Sigmoid colon (tissue), 7 donors: ENCODE measurements around the gene NISCH. TPM values are rescaled to one million over a fixed set of nuclear protein-coding genes. Genes with fewer than 3 reads are reported as not detected.

Source experiments
- DNase-seq: peaks from one replicate; pipeline ENCODE4 v3.0.0-alpha.2; 2019
- H3K27ac ChIP-seq, 4 donors: fragments of 200-600 bp; sonication (generic); one replicate each; pipeline ENCODE4 v1.5.1; 2016 to 2019; ENCODE audit warnings: mild to moderate bottlenecking in 1 of 4
- H3K27me3 ChIP-seq, 3 donors: fragments of 200-600 bp; sonication (generic); one replicate each; pipeline ENCODE4 v1.5.1; 2019; ENCODE audit warnings: mild to moderate bottlenecking in 1 of 3
- H3K36me3 ChIP-seq, 4 donors: fragments of 200-600 bp; sonication (generic); one replicate each; pipeline ENCODE4 v1.5.1; 2016 to 2019
- H3K4me1 ChIP-seq, 4 donors: fragments of 200-600 bp; sonication (generic); one replicate each; pipeline ENCODE4 v1.5.1; 2017 to 2019
- H3K4me3 ChIP-seq, 4 donors: fragments of 200-600 bp; sonication (generic); one replicate each; pipeline ENCODE4 v1.5.1; 2017 to 2019; ENCODE audit warnings: mild to moderate bottlenecking in 2 of 4, moderate library complexity in 1 of 4
- H3K9me3 ChIP-seq, 4 donors: fragments of 200-600 bp in 3 of 4; sonication (generic) in 3 of 4; one replicate each; pipeline versions ENCODE4 v1.5.1 to v1.6.1; 2013 to 2019
- EP300 ChIP-seq, 4 donors: sonication (generic); formaldehyde crosslinking; IDR thresholded peaks; one replicate each; pipeline ENCODE4 v1.6.1; 2017; ENCODE audit warnings: antibody characterized with exemption in 4 of 4
- POLR2A ChIP-seq, 2 donors: fragments of 450-650 bp; IDR thresholded peaks; one replicate each; pipeline ENCODE4 v1.6.1; 2016; ENCODE audit warnings: antibody characterized with exemption in 2 of 2, mild to moderate bottlenecking in 2 of 2, moderate library complexity in 2 of 2
- POLR2AphosphoS5 ChIP-seq, 4 donors: sonication (generic); formaldehyde crosslinking; IDR thresholded peaks; one replicate each; pipeline ENCODE4 v1.6.1; 2017; ENCODE audit warnings: antibody characterized with exemption in 4 of 4
- WGBS, 2 donors: extraction: QIAGEN DNeasy Blood & Tissue Kit; methylation state at CpG; one replicate each; pipeline ENCODE4 v1.1.7; 2013; 5-methylcytosine and 5-hydroxymethylcytosine counted together
- intact Hi-C: fragments of 100-400 bp; cut with DNase I; formaldehyde crosslinking; loops from one replicate; pipeline ENCODE4 v1.15.1; 2023
- polyA plus RNA-seq, 3 donors: library from polyadenylated mRNA; stranded (reverse); fragments of 200-250 nt; gene quantifications; one replicate each; pipeline ENCODE4 v1.2.3, GENCODE V29; 2013
- total RNA-seq, 4 donors: library from RNA; depleted of rRNA; stranded (reverse); fragments of >200 nt; gene quantifications; one replicate each; pipeline ENCODE4 v1.1.0, GENCODE V29; 2016
- TF ChIP-seq, protein P1 (sequence below), 4 experiments: fragments of 450-650 bp in 3 of 4; fragments of 200-600 bp in 1 of 4; IDR thresholded peaks; one replicate each; pipeline ENCODE4 v1.5.1; 2016 to 2019; ENCODE audit warnings: antibody characterized with exemption in 4 of 4, mild to moderate bottlenecking in 3 of 4, moderate library complexity in 2 of 4
- donor health status: healthy with polysubstance abuse.
- donor health status: Bipolar disorder and iron deficiency.
- donor health status: healthy.

Gene NISCH
- total and polyA plus RNA-seq, 7 donors: 14.3 to 113 (median 53.5) TPM

- no peak overlapping the region for H3K27ac ChIP-seq
- H3K27me3 ChIP-seq: no peaks in the 10 kb centered on the region
- peaks cover 0 to 4% (median 2%) of the 10 kb centered on the region in 4 donors for H3K4me1 ChIP-seq
- DNase-seq: peak; percentile 55
- no peaks in the 10 kb centered on the region for H3K9me3 ChIP-seq
- intact Hi-C loops: no loop called here
- TF ChIP-seq POLR2A (IDR thresholded peaks at IDR 0.05): no peak
- no peak for TF ChIP-seq EP300 (IDR thresholded peaks at IDR 0.05)
- TF ChIP-seq POLR2AphosphoS5 (IDR thresholded peaks at IDR 0.05): no peak
- TF ChIP-seq, protein P1, sequence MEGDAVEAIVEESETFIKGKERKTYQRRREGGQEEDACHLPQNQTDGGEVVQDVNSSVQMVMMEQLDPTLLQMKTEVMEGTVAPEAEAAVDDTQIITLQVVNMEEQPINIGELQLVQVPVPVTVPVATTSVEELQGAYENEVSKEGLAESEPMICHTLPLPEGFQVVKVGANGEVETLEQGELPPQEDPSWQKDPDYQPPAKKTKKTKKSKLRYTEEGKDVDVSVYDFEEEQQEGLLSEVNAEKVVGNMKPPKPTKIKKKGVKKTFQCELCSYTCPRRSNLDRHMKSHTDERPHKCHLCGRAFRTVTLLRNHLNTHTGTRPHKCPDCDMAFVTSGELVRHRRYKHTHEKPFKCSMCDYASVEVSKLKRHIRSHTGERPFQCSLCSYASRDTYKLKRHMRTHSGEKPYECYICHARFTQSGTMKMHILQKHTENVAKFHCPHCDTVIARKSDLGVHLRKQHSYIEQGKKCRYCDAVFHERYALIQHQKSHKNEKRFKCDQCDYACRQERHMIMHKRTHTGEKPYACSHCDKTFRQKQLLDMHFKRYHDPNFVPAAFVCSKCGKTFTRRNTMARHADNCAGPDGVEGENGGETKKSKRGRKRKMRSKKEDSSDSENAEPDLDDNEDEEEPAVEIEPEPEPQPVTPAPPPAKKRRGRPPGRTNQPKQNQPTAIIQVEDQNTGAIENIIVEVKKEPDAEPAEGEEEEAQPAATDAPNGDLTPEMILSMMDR (IDR thresholded peaks at IDR 0.05): no peak
- WGBS, 2 donors: 85 to 86% methylated on average over 10 of the region's 10 CpGs
- no peaks in the 10 kb centered on the region for H3K36me3 ChIP-seq
- no peak overlapping the region for H3K4me3 ChIP-seq
These were observed 23.8 kb upstream of the NISCH start for GRCh38 chr3:52431459-52432223.

- Histone ChIP-seq H3K4me3 (no peak overlapping the region), H3K36me3 (no peaks in the 10 kb centered on the region), H3K9me3 (no peaks in the 10 kb centered on the region), H3K27me3 (no peaks in the 10 kb centered on the region), H3K4me1 (peaks cover 0 to 4% (median 2%) of the 10 kb centered on the region in 4 donors), H3K27ac (no peak overlapping the region)
- peak; percentile 33 for DNase-seq
- intact Hi-C loops: no loop called here
- TF ChIP-seq EP300 (IDR thresholded peaks at IDR 0.05): no peak
- TF ChIP-seq POLR2A (IDR thresholded peaks at IDR 0.05): no peak
- WGBS, 2 donors: 88 to 89% methylated on average over 6 of the region's 6 CpGs
These were observed 23.2 kb upstream of the NISCH start for GRCh38 chr3:52432225-52432624.

GRCh38 chr3:52432691-52433141 lies 22.7 kb upstream of the NISCH start:
- Histone ChIP-seq H3K27ac (no peak overlapping the region), H3K4me1 (peaks cover 0 to 4% (median 2%) of the 10 kb centered on the region in 4 donors), H3K36me3 (no peaks in the 10 kb centered on the region), H3K27me3 (no peaks in the 10 kb centered on the region), H3K9me3 (no peaks in the 10 kb centered on the region), H3K4me3 (no peak overlapping the region)
- intact Hi-C loops: no loop called here
- 54 to 72% methylated on average over 4 of the region's 4 CpGs for WGBS, 2 donors
- DNase-seq: peak; percentile 54
- TF ChIP-seq, protein P1 (IDR thresholded peaks at IDR 0.05): no peak
- TF ChIP-seq POLR2AphosphoS5 (IDR thresholded peaks at IDR 0.05): no peak
- TF ChIP-seq POLR2A (IDR thresholded peaks at IDR 0.05): no peak
- no peak for TF ChIP-seq EP300 (IDR thresholded peaks at IDR 0.05)

GRCh38 chr3:52433328-52433995 lies 21.9 kb upstream of the NISCH start:
- Histone ChIP-seq H3K27ac (no peak overlapping the region), H3K27me3 (no peaks in the 10 kb centered on the region), H3K36me3 (no peaks in the 10 kb centered on the region), H3K4me1 (peaks cover 0 to 4% (median 2%) of the 10 kb centered on the region in 4 donors), H3K9me3 (no peaks in the 10 kb centered on the region), H3K4me3 (no peak overlapping the region)
- WGBS, 2 donors: 22 to 64% methylated on average over 10 of the region's 10 CpGs
- TF ChIP-seq POLR2A (IDR thresholded peaks at IDR 0.05) (no peak), EP300 (IDR thresholded peaks at IDR 0.05) (no peak), POLR2AphosphoS5 (IDR thresholded peaks at IDR 0.05) (no peak)
- TF ChIP-seq, protein P1 (IDR thresholded peaks at IDR 0.05): no peak
- intact Hi-C loops: no loop called here
- DNase-seq: peak; percentile 34

DNA sequence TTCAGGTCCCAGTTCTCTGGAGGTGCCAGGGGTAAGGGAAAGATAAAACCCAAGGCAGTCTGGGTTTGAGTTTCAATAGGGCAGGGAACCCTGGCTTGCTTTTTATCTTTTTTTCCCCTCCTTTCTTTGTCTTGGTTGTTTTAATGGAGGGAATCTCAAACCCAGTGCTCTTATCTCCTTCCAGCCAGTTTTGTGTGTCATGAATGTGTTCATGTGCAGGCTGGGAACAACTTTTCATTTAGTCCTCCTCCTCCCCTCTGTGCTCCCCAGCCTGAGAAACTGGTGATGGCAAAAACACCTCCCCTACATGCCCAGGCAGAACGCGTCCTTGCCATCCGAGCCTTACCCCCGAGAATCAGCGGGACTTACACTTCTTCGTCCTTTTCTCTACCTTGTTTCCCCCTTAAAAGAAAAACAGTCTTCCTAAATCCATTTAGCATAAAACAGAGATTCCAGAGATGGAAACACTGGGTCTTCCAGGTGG lies 21.4 kb upstream of the NISCH start:
- H3K27ac ChIP-seq: peak overlapping the region in 1 of 4 donors; percentile 20
- peak; percentile 32 for DNase-seq
- intact Hi-C loops: no loop called here

More for the DNA sequence above, 21.4 kb upstream of the NISCH start:
- no peaks in the 10 kb centered on the region for H3K27me3 ChIP-seq
- H3K9me3 ChIP-seq: no peaks in the 10 kb centered on the region
- H3K36me3 ChIP-seq: no peaks in the 10 kb centered on the region
- TF ChIP-seq POLR2A (IDR thresholded peaks at IDR 0.05) (no peak), EP300 (IDR thresholded peaks at IDR 0.05) (no peak), POLR2AphosphoS5 (IDR thresholded peaks at IDR 0.05) (no peak)
- TF ChIP-seq, protein P1 (IDR thresholded peaks at IDR 0.05): no peak
- 96 to 97% methylated on average over 6 of the region's 6 CpGs for WGBS, 2 donors
- H3K4me3 ChIP-seq: no peak overlapping the region
- H3K4me1 ChIP-seq: no peaks in the 10 kb centered on the region
